Uterus (tissue), 2 donors: ENCODE results near the gene RNASE11.

ENCODE experiments used
- POLR2A ChIP-seq, 2 donors: fragments of 450-650 bp; IDR thresholded peaks; one replicate each; pipeline ENCODE4 v1.6.1; 2016; ENCODE audit warnings: antibody characterized with exemption in 2 of 2, mild to moderate bottlenecking in 1 of 2, moderate library complexity in 1 of 2
- TF ChIP-seq, protein P1 (sequence below), 4 experiments: fragments of 200-600 bp in 2 of 4; fragments of 450-650 bp in 2 of 4; sonication (generic) in 2 of 4; IDR thresholded peaks; one replicate each; pipeline ENCODE4 v1.5.1; 2016 to 2019; ENCODE audit warnings: antibody characterized with exemption in 4 of 4, mild to moderate bottlenecking in 2 of 4, moderate library complexity in 1 of 4

- TF ChIP-seq, protein P1, sequence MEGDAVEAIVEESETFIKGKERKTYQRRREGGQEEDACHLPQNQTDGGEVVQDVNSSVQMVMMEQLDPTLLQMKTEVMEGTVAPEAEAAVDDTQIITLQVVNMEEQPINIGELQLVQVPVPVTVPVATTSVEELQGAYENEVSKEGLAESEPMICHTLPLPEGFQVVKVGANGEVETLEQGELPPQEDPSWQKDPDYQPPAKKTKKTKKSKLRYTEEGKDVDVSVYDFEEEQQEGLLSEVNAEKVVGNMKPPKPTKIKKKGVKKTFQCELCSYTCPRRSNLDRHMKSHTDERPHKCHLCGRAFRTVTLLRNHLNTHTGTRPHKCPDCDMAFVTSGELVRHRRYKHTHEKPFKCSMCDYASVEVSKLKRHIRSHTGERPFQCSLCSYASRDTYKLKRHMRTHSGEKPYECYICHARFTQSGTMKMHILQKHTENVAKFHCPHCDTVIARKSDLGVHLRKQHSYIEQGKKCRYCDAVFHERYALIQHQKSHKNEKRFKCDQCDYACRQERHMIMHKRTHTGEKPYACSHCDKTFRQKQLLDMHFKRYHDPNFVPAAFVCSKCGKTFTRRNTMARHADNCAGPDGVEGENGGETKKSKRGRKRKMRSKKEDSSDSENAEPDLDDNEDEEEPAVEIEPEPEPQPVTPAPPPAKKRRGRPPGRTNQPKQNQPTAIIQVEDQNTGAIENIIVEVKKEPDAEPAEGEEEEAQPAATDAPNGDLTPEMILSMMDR (IDR thresholded peaks at IDR 0.05), result no peak
- TF ChIP-seq POLR2A (IDR thresholded peaks at IDR 0.05), result no peak
Observed at GRCh38 chr14:20557212-20557542, 30.6 kb downstream of the RNASE11 start.
